SH-SY5Y (cell line): Measurements from ENCODE around the gene ZNF613.

Experiments used
- GATA2 ChIP-seq: IDR thresholded peaks from 2 replicates; pipeline ENCODE4 v1.6.1; 2011; ENCODE audit warnings: mild to moderate bottlenecking, low read depth, low read length
- GATA3 ChIP-seq: IDR thresholded peaks from 2 replicates; pipeline ENCODE4 v1.6.1; 2011; ENCODE audit warnings: low read depth, mild to moderate bottlenecking, low read length, moderate library complexity

Gene ZNF613

GRCh38 chr19:51921949-51922348 is 5.3 kb upstream of the ZNF613 start:
- no peak for TF ChIP-seq GATA2
- TF ChIP-seq GATA3: no peak

DNA sequence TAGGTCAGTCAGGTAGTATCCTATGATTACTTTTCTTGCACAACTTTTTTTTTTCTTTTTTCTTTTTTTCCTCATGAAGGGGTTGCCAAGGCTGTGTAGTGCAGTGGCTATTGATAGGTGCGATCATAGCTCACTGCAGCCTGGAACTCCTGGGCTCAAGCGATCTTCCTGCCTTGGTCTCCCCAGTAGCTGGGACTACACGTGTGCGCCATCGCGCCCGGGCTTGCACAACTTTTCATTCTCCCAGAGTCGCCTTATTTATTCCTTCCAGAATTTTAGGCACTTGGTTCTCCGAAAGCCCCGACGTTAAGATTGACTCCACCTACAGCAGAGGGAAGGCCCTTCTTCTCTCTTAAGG is 867 bp upstream of the ZNF613 start:
- TF ChIP-seq GATA2 (no peak), GATA3 (no peak)

DNA sequence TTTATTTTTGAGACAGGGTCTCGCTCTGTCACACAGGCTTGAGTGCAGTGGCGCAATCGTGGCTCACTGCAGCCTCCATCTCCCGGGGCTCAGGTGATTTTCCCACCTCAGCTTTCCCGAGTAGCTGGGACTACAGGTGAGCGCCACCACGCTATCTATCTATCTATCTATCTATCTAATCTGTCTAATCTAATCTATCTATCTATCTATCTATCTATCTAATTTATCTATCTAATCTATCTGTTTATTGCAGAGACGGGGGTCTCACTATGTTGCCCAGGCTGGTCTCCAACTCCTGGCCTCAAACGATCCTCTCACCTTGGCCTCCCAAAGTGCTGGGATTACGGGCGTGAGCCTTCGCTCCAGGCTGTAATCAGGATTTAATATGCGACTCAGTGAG is 587 bp downstream of the ZNF613 start:
- no peak for TF ChIP-seq GATA3
- TF ChIP-seq GATA2: no peak

DNA sequence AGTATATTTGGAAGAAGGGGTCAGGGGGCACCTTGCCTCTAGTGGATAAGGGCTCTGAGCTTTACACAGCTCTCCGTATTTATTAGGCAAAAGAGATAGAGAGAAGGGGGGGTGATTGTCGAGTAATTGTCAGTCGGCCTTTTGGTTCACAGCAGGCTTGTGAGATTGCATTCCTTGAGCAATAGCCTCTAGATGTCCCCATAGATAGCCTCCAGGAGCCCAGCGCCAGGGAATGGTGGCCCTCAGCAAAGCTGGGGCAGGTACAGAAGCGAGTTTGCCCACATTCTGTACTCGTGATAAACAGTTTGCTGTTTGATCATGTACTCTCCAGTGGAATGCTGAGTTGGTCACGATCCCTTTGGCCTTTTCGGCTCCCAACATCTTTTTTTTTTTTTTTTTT is 4.6 kb downstream of the ZNF613 start:
- TF ChIP-seq GATA2 (no peak), GATA3 (no peak)

GRCh38 chr19:51938936-51939335 is 11.7 kb downstream of the ZNF613 start:
- no peak for TF ChIP-seq GATA2
- no peak for TF ChIP-seq GATA3

DNA sequence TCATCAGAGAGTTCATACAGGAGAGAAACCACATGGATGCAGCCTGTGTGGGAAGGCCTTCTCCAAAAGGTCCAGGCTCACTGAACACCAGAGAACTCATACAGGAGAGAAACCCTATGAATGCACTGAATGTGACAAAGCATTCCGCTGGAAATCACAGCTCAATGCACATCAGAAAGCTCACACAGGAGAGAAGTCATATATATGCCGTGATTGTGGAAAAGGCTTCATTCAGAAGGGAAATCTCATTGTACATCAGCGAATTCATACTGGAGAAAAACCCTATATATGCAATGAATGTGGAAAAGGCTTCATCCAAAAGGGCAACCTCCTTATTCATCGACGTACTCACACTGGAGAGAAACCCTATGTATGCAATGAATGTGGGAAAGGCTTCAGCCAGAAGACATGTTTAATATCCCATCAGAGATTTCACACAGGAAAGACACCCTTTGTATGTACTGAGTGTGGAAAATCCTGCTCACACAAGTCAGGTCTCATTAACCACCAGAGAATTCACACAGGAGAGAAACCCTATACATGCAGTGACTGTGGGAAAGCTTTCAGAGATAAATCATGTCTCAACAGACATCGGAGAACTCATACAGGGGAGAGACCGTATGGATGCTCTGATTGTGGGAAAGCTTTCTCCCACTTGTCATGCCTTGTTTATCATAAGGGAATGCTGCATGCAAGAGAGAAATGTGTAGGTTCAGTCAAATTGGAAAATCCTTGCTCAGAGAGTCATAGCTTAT is 17.7 kb downstream of the ZNF613 start:
- TF ChIP-seq GATA2 (no peak), GATA3 (no peak)

DNA sequence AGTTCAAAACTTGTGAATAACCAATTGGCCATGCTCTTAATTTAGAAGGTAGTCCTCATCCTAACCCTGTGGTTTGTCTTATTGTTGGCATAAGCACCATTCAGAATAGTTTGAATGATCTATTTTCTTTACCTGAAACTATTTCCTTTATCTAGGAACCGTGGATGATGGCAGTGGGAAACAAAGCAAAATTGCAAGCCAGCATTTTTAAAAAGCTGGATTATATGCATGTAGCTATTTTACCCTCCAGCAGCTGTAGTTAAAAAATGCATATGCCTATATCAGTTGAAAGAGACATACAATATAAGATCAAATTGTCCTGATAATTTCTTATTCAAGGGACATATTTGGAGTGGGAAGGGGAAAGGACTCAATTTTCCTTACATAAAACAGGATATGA is 19.3 kb downstream of the ZNF613 start:
- no peak for TF ChIP-seq GATA2
- TF ChIP-seq GATA3: no peak

- no peak for TF ChIP-seq GATA2
Measured at GRCh38 chr19:51948975-51949374, 21.7 kb downstream of the ZNF613 start.

GRCh38 chr19:51959791-51960190 is 32.5 kb downstream of the ZNF613 start:
- TF ChIP-seq GATA3: no peak
- TF ChIP-seq GATA2: no peak

DNA sequence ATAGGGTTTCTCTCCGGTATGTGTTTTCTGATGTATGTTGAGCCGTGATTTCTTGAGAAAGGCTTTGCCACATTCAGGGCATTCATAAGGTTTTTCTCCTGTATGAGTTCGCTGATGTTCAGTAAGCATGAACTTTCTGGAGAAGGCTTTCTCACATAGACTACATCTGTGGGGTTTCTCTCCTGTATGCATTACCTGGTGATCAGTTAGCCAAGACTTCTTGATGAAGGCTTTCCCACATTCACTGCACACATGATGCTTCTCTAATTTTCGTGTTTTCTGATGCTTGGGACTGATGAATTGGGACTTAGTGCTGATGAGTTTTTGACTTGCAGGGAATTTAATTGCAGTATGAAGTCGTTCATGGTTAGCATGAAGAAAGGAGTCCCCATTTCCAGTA is 38.3 kb downstream of the ZNF613 start:
- TF ChIP-seq GATA2: no peak
- TF ChIP-seq GATA3: no peak

- TF ChIP-seq GATA2 (no peak), GATA3 (no peak)
Measured at GRCh38 chr19:51970718-51971117, 43.4 kb downstream of the ZNF613 start.

- TF ChIP-seq GATA3: no peak
- no peak for TF ChIP-seq GATA2
Measured at GRCh38 chr19:51971624-51972023, 44.4 kb downstream of the ZNF613 start.

- TF ChIP-seq GATA2 (no peak), GATA3 (no peak)
Measured at GRCh38 chr19:51976852-51977251, 49.6 kb downstream of the ZNF613 start.

DNA sequence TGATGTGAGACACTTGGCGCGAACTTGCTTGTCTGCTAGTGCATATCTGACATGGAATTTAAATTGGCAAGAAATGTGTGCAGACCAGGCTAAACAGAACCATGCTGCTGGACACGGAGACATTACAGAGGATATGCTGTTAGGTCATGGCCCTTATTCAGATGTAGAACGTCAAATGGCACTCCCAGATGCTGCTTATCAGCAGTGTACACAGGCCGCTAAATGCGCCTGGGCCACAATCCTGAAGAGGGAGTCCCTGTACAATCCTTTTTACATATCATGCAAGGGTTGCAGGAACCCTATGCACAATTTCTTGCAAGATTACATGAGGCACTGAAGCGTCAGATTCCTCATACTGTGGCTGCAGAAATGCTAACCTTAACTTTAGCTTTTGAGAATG is 50.1 kb downstream of the ZNF613 start:
- TF ChIP-seq GATA2: no peak
- no peak for TF ChIP-seq GATA3

- TF ChIP-seq GATA2 (no peak), GATA3 (no peak)
Measured at GRCh38 chr19:51978882-51979281, 51.6 kb downstream of the ZNF613 start.

DNA sequence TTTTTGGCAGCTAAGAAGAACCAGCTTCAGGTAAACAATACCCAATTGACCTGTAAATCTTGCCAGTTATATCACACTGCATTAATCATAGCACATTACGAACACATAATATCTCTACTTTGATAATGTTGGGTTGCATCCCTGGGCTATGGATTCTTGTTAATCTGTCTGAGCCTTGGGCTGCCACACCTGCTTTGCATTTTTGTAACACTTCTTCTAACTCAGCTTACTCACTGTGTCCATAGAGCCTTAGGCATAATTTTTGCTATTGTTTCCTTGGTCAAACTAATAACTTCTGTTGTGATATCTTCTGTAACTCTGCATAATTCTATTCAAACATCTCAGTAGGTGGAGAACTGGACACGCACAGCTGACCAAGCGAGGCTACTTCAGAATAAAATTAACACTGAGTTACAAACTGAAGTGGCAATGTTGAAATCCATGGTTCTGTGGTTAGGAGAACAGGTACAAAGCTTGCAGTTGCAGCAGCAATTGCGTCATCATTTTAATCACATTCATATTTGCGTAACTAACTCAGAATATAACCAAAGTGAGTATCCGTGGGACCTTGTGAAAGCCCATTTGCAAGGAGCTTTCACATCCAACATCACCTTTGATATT is 53.0 kb downstream of the ZNF613 start:
- no peak for TF ChIP-seq GATA3
- TF ChIP-seq GATA2: no peak

GRCh38 chr19:51983361-51983760 is 56.1 kb downstream of the ZNF613 start:
- no peak for TF ChIP-seq GATA3
- TF ChIP-seq GATA2: no peak
